Fibroblast of skin of left quadriceps (primary cell): ENCODE results near the gene CHRNB2.

Experiments used
- DNase-seq, 2 experiments: peaks; one replicate each; pipeline ENCODE4 v3.0.0-alpha.2; 2013; ENCODE audit warnings: low read depth in 2 of 2

CHRNB2 gene

GRCh38 chr1:154581766-154582165 lies 14.2 kb downstream of the CHRNB2 start:
- no peak for DNase-seq

GRCh38 chr1:154582885-154583284 lies 15.3 kb downstream of the CHRNB2 start:
- no peak for DNase-seq

GRCh38 chr1:154583773-154584172 lies 16.2 kb downstream of the CHRNB2 start:
- no peak for DNase-seq

GRCh38 chr1:154584267-154584994 lies 16.9 kb downstream of the CHRNB2 start:
- no peak for DNase-seq

- no peak for DNase-seq
Observed at GRCh38 chr1:154586231-154586630, 18.7 kb downstream of the CHRNB2 start.

GRCh38 chr1:154586641-154587040 lies 19.1 kb downstream of the CHRNB2 start:
- DNase-seq = no peak

GRCh38 chr1:154589780-154590179 lies 22.2 kb downstream of the CHRNB2 start:
- DNase-seq = no peak

GRCh38 chr1:154590756-154591155 lies 23.2 kb downstream of the CHRNB2 start:
- no peak for DNase-seq

GRCh38 chr1:154591206-154591605 lies 23.6 kb downstream of the CHRNB2 start:
- DNase-seq = no peak

GRCh38 chr1:154593390-154593789 lies 25.8 kb downstream of the CHRNB2 start:
- no peak for DNase-seq

GRCh38 chr1:154594811-154595210 lies 27.2 kb downstream of the CHRNB2 start:
- no peak for DNase-seq

- DNase-seq = no peak
Observed at GRCh38 chr1:154595621-154596020, 28.0 kb downstream of the CHRNB2 start.

GRCh38 chr1:154598871-154599635 lies 31.5 kb downstream of the CHRNB2 start:
- DNase-seq = no peak

- DNase-seq = no peak
Observed at GRCh38 chr1:154599658-154600057, 32.1 kb downstream of the CHRNB2 start.

- no peak for DNase-seq
Observed at GRCh38 chr1:154603317-154603716, 35.7 kb downstream of the CHRNB2 start.

- no peak for DNase-seq
Observed at GRCh38 chr1:154605534-154605933, 38.0 kb downstream of the CHRNB2 start.

GRCh38 chr1:154607106-154607608 lies 39.6 kb downstream of the CHRNB2 start:
- DNase-seq = no peak

GRCh38 chr1:154607609-154608396 lies 40.2 kb downstream of the CHRNB2 start, which contains the start of gene ADAR:
Gene ADAR (minus strand): TSS chr1:154608186. CDS start chr1:154608006, 180 bp downstream.
- peak; percentile 96 to 97 for DNase-seq

GRCh38 chr1:154608397-154609270 lies 41.1 kb downstream of the CHRNB2 start:
- DNase-seq = peak in 1 of 2 experiments; percentile 37

GRCh38 chr1:154609398-154610380 lies 42.1 kb downstream of the CHRNB2 start:
- no peak for DNase-seq
